AG09319 (cell line): Measurements from ENCODE around the gene LRRC40.
"Not testable (repeated sequence)": the region's sequence is repeated elsewhere in the genome, so short reads cannot be mapped to it uniquely, and the experiment has no call there.

Experiments
- DNase-seq: peaks from one replicate; pipeline ENCODE4 v3.0.0-alpha.2; 2010; ENCODE audit warnings: low read depth; ENCODE audit errors: extremely low read depth
- CTCF ChIP-seq: IDR thresholded peaks from 2 replicates; pipeline ENCODE4 v1.5.1; 2011; ENCODE audit warnings: low read depth, mild to moderate bottlenecking, inconsistent platforms, low read length, moderate library complexity

The LRRC40 gene

GRCh38 chr1:70211541-70211940 is 6.2 kb upstream of the LRRC40 start:
- no peak for TF ChIP-seq CTCF
- no peak for DNase-seq

GRCh38 chr1:70210820-70211219 is 5.4 kb upstream of the LRRC40 start:
- no peak for DNase-seq
- no peak for TF ChIP-seq CTCF

- DNase-seq = no peak
- no peak for TF ChIP-seq CTCF
Measured at GRCh38 chr1:70208292-70208691, 2.9 kb upstream of the LRRC40 start.

- no peak for DNase-seq
- no peak for TF ChIP-seq CTCF
Measured at GRCh38 chr1:70207492-70207891, 2.1 kb upstream of the LRRC40 start.

GRCh38 chr1:70206833-70207232 is 1.5 kb upstream of the LRRC40 start:
- not testable (repeated sequence) for DNase-seq

GRCh38 chr1:70205071-70205433 is 327 bp downstream of the LRRC40 start:
- DNase-seq = no peak
- TF ChIP-seq CTCF = no peak

GRCh38 chr1:70204600-70204999 is 779 bp downstream of the LRRC40 start:
- no peak for DNase-seq
- no peak for TF ChIP-seq CTCF

- DNase-seq = no peak
- no peak for TF ChIP-seq CTCF
Measured at GRCh38 chr1:70204139-70204538, 1.2 kb downstream of the LRRC40 start.
